PC-9 (cell line): ENCODE results near the gene RUSF1. TPM values are rescaled to one million over a fixed set of nuclear protein-coding genes. Genes with fewer than 3 reads are reported as not detected.

Experiments
- BruUV-seq: library from RNA; stranded (reverse); fragments of 400-500 nt; replicated peaks from 2 replicates; lab custom pipeline; 2021; lab: Mats Ljungman, UMichigan
- CTCF ChIA-PET: fragments of 300-600 bp; sonication (Branson Sonifier 250); formaldehyde crosslinking; loops from one replicate; lab custom pipeline; 2022; ENCODE audit warnings: antibody characterized with exemption; lab: Charles Lee
- POLR2A ChIA-PET: fragments of 300-600 bp; sonication (Branson Sonifier 250); formaldehyde crosslinking; loops from one replicate; lab custom pipeline; 2022; ENCODE audit warnings: antibody characterized with exemption; ENCODE audit not compliant: unreplicated experiment; lab: Charles Lee
- DNase-seq, 2 experiments: peaks; one replicate each; pipeline versions ENCODE4 v3.0.0 to v3.0.0-alpha.2; 2015 to 2022; ENCODE audit warnings: mixed read lengths in 1 of 2
- H2AFZ ChIP-seq: fragments of 200-600 bp; sonication (generic); 2 replicates; pipeline ENCODE4 v1.8.1; 2017; ENCODE audit warnings: antibody characterized with exemption
- H3F3A ChIP-seq: fragments of 200-600 bp; sonication (generic); 2 replicates; pipeline ENCODE4 v1.8.1; 2017; ENCODE audit warnings: antibody characterized with exemption, mild to moderate bottlenecking, low read depth; ENCODE audit not compliant: insufficient read depth
- H3K27ac ChIP-seq: fragments of 200-600 bp; sonication (generic); 2 replicates; pipeline ENCODE4 v1.6.1; 2016; ENCODE audit warnings: mixed run types
- H3K27me3 ChIP-seq: fragments of 200-600 bp; sonication (generic); 2 replicates; pipeline ENCODE4 v1.6.1; 2016; ENCODE audit warnings: low read depth, mixed run types; ENCODE audit not compliant: insufficient read depth
- H3K36me3 ChIP-seq: fragments of 200-600 bp; sonication (generic); 2 replicates; pipeline ENCODE4 v1.6.1; 2016; ENCODE audit warnings: low read depth, mixed run types
- H3K4me1 ChIP-seq: fragments of 200-600 bp; sonication (generic); replicated peaks from 2 replicates; pipeline ENCODE4 v1.6.1; 2016; ENCODE audit warnings: mixed run types; ENCODE audit not compliant: insufficient read depth
- H3K4me2 ChIP-seq: fragments of 200-600 bp; sonication (generic); 2 replicates; pipeline ENCODE4 v1.6.1; 2017; ENCODE audit warnings: mixed run types
- H3K4me3 ChIP-seq: fragments of 200-600 bp; sonication (generic); 2 replicates; pipeline ENCODE4 v1.6.1; 2016; ENCODE audit warnings: mixed run types
- H3K79me2 ChIP-seq: fragments of 200-600 bp; sonication (generic); 2 replicates; pipeline ENCODE4 v1.6.1; 2017; ENCODE audit warnings: low read depth, mixed run types
- H3K9me2 ChIP-seq: fragments of 200-600 bp; sonication (generic); 2 replicates; pipeline ENCODE4 v1.8.1; 2017; ENCODE audit warnings: mild to moderate bottlenecking; ENCODE audit not compliant: insufficient read depth
- H3K9me3 ChIP-seq: fragments of 200-600 bp; sonication (generic); 2 replicates; pipeline ENCODE4 v1.8.1; 2016; ENCODE audit warnings: low read depth; ENCODE audit not compliant: insufficient read depth
- H4K20me1 ChIP-seq: fragments of 200-600 bp; sonication (generic); 2 replicates; pipeline ENCODE4 v1.8.1; 2017; ENCODE audit not compliant: insufficient read depth
- CTCF ChIP-seq: fragments of 200-600 bp; sonication (generic); conservative IDR thresholded peaks from 2 replicates; pipeline ENCODE4 v1.6.1; 2017; ENCODE audit warnings: mixed run types, antibody characterized with exemption, mild to moderate bottlenecking, moderate library complexity
- EZH2 ChIP-seq: fragments of 200-600 bp; sonication (generic); IDR thresholded peaks from 2 replicates; pipeline ENCODE4 v1.8.0; 2017; ENCODE audit warnings: antibody characterized with exemption, low read depth
- intact Hi-C: fragments of 100-400 bp; cut with micrococcal nuclease; formaldehyde crosslinking; loops from one replicate; pipeline ENCODE4 v1.10.0; 2022; ENCODE audit not compliant: unreplicated experiment
- total RNA-seq: library from RNA; stranded (reverse); gene quantifications from 2 replicates; pipeline ENCODE4 v1.2.3, GENCODE V29; 2021

RUSF1 gene
- total RNA-seq, 1 experiment from 2014 or later = 86.7 TPM

GRCh38 chr16:31458844-31459686, 49.1 kb downstream of the RUSF1 start, which contains the start of gene ARMC5:
Gene ARMC5, plus strand, starts transcription at chr16:31459501. Its CDS starts 24 bp downstream, at chr16:31459525.
- no peaks in the 10 kb centered on the region for H3K9me2 ChIP-seq
- POLR2A ChIA-PET = interaction anchor here (0.6 to 1.0 kb wide), 7 partner anchors 13 to 645 kb away, joined by 4 to 9 read pairs (median 7); partner anchors contain the start of genes RUSF1, TGFB1I1 and ZNF267

GRCh38 chr16:31458073-31458843, 49.9 kb downstream of the RUSF1 start:
- Histone ChIP-seq H2AFZ (peak overlapping the region; percentile 86), H3K27ac (peak overlapping the region; percentile 95), H3K4me3 (peak overlapping the region; percentile 80), H3F3A (peaks cover 41% of the 10 kb centered on the region), H3K9me2 (no peaks in the 10 kb centered on the region), H3K27me3 (no peaks in the 10 kb centered on the region), H3K79me2 (peaks cover 54% of the 10 kb centered on the region), H4K20me1 (peaks cover 20% of the 10 kb centered on the region), H3K4me2 (peak overlapping the region; percentile 86), H3K9me3 (no peaks in the 10 kb centered on the region), H3K36me3 (no peaks in the 10 kb centered on the region), H3K4me1 (peaks cover 49% of the 10 kb centered on the region)
- ChIA-PET POLR2A (interaction anchor here (0.5 to 0.7 kb wide), 5 partner anchors 13 to 327 kb away, joined by 4 to 9 read pairs (median 4); partner anchors contain the start of gene TGFB1I1), CTCF (interaction anchor here (0.6 to 2.0 kb wide), 6 partner anchors 15 to 890 kb away, joined by 3 to 8 read pairs (median 6); partner anchors contain the start of genes KAT8 and ZNF843)
- intact Hi-C loops = loop anchor here (2.0 to 10.0 kb wide), 5 partner anchors 239 to 803 kb away; partner anchors contain the start of genes FBRS, PRR14 and SETD1A
- peak; percentile 63 to 65 for DNase-seq
- no TSS peak for BruUV-seq
- TF ChIP-seq EZH2 = no peak
- no peak for TF ChIP-seq CTCF

More at GRCh38 chr16:31458844-31459686, 49.1 kb downstream of the RUSF1 start, which contains the start of gene ARMC5:
- Histone ChIP-seq H3K4me1 (peaks cover 41% of the 10 kb centered on the region), H2AFZ (peak within 1 kb of the TSS; percentile 86), H3K36me3 (no peaks in the 10 kb centered on the region), H3K4me2 (peak within 1 kb of the TSS; percentile 92), H3K4me3 (peak within 1 kb of the TSS; percentile 80), H3F3A (peaks cover 34% of the 10 kb centered on the region), H3K27ac (peak within 1 kb of the TSS; percentile 95), H4K20me1 (peaks cover 20% of the 10 kb centered on the region), H3K9me3 (no peaks in the 10 kb centered on the region), H3K79me2 (peaks cover 54% of the 10 kb centered on the region), H3K27me3 (no peaks in the 10 kb centered on the region)
- peak; percentile 96 to 99 for DNase-seq
- intact Hi-C loops = loop anchor here (1.0 to 10.0 kb wide), 8 partner anchors 18 to 804 kb away; partner anchors contain the start of genes FBRS, PRR14, RUSF1 and SETD1A
- TF ChIP-seq EZH2 (no peak), CTCF (peak; percentile 66)
- TSS peak; percentile 36 for BruUV-seq
- CTCF ChIA-PET = interaction anchor here (0.5 to 2.0 kb wide), 5 partner anchors 16 to 465 kb away, joined by 3 to 8 read pairs (median 7); partner anchors contain the start of genes KAT8 and ZNF843
